Adipocyte (in vitro differentiated cells): ENCODE results near the gene PTGES.

Source experiments
- DNase-seq: peaks from one replicate; pipeline ENCODE4 v3.0.0-alpha.2; 2015; ENCODE audit warnings: low read depth
- H3K27me3 ChIP-seq: replicated peaks from 2 replicates; pipeline ENCODE4 v1.7.0; 2013; ENCODE audit warnings: mild to moderate bottlenecking, low read length, moderate library complexity; ENCODE audit not compliant: control insufficient read depth, insufficient read depth
- H3K36me3 ChIP-seq: 2 replicates; pipeline ENCODE4 v1.7.0; 2013; ENCODE audit warnings: low read length, mild to moderate bottlenecking, moderate library complexity; ENCODE audit not compliant: control insufficient read depth, insufficient read depth, severe bottlenecking
- H3K4me1 ChIP-seq: 2 replicates; pipeline ENCODE4 v1.7.0; 2013; ENCODE audit warnings: mild to moderate bottlenecking, low read length, moderate library complexity; ENCODE audit not compliant: control insufficient read depth, insufficient read depth
- H3K4me3 ChIP-seq: 2 replicates; pipeline ENCODE4 v1.7.0; 2013; ENCODE audit warnings: mild to moderate bottlenecking, low read length, moderate library complexity
- H3K9ac ChIP-seq: 2 replicates; pipeline ENCODE4 v1.7.0; 2013; ENCODE audit warnings: mild to moderate bottlenecking, low read length, moderate library complexity
- H3K9me3 ChIP-seq: 2 replicates; pipeline ENCODE4 v1.7.0; 2013; ENCODE audit warnings: mild to moderate bottlenecking, low read length, moderate library complexity; ENCODE audit not compliant: control insufficient read depth

PTGES gene

GRCh38 chr9:129712634-129713401 lies 40.0 kb downstream of the PTGES start:
- Histone ChIP-seq H3K27me3 (no peaks in the 10 kb centered on the region), H3K36me3 (no peaks in the 10 kb centered on the region), H3K4me1 (peaks cover 47% of the 10 kb centered on the region), H3K4me3 (peak overlapping the region; percentile 71), H3K9me3 (no peaks in the 10 kb centered on the region), H3K9ac (peak overlapping the region; percentile 93)
- DNase-seq = peak; percentile 94

GRCh38 chr9:129710169-129710453 lies 42.7 kb downstream of the PTGES start:
- no peaks in the 10 kb centered on the region for H3K27me3 ChIP-seq
- H3K4me1 ChIP-seq = peaks cover 36% of the 10 kb centered on the region
- H3K9ac ChIP-seq = no peak overlapping the region
- H3K36me3 ChIP-seq = no peaks in the 10 kb centered on the region
- DNase-seq = no peak
- no peak overlapping the region for H3K4me3 ChIP-seq
- no peaks in the 10 kb centered on the region for H3K9me3 ChIP-seq

- Histone ChIP-seq H3K9ac (no peak overlapping the region), H3K27me3 (no peaks in the 10 kb centered on the region), H3K4me1 (peaks cover 31% of the 10 kb centered on the region), H3K9me3 (no peaks in the 10 kb centered on the region), H3K36me3 (no peaks in the 10 kb centered on the region), H3K4me3 (no peak overlapping the region)
- DNase-seq = no peak
Observed at GRCh38 chr9:129709438-129710168, 43.2 kb downstream of the PTGES start.

GRCh38 chr9:129708793-129709192 lies 44.0 kb downstream of the PTGES start:
- Histone ChIP-seq H3K27me3 (no peaks in the 10 kb centered on the region), H3K4me3 (no peak overlapping the region), H3K4me1 (peaks cover 35% of the 10 kb centered on the region), H3K36me3 (no peaks in the 10 kb centered on the region), H3K9ac (no peak overlapping the region), H3K9me3 (no peaks in the 10 kb centered on the region)
- no peak for DNase-seq

GRCh38 chr9:129704807-129705206 lies 48.0 kb downstream of the PTGES start:
- Histone ChIP-seq H3K4me1 (peaks cover 37% of the 10 kb centered on the region), H3K36me3 (no peaks in the 10 kb centered on the region), H3K9me3 (no peaks in the 10 kb centered on the region), H3K27me3 (no peaks in the 10 kb centered on the region), H3K9ac (peak overlapping the region; percentile 86), H3K4me3 (no peak overlapping the region)
- peak; percentile 34 for DNase-seq

DNA sequence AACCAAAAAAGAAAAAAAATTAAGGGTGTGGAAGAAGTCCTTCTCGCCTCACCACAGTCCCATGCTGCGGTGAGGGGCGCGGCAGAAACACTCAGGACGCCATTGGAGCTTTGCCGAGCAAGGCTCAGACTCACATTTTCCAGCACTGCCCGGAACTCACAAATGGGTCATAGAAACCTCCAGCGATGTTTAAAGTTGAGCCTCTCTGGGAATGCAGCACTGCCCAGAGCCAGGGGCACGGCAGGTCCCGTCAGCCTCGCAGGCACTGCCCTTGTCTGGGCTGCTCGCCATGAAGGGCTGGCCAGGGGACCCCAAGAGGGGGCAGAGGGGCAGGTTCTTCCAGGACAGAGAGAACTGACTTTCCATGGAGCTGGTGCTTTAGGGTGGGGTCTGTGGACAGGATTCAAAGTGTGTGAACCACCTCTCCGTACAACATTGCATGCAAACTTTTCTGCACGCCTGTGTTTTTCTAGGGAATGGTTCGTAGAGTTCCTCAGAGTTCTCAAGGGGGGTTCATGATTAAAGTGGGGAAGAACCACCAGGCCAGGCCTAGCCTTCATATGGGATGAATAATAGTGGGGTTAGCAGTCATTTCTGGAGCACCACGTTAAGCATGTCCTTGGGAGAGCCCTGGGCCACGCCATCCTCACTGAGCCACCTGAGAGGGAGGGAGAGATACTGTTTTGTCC lies 49.0 kb downstream of the PTGES start:
- DNase-seq = peak; percentile 95
- Histone ChIP-seq H3K4me1 (peaks cover 41% of the 10 kb centered on the region), H3K36me3 (no peaks in the 10 kb centered on the region), H3K9me3 (no peaks in the 10 kb centered on the region), H3K4me3 (peak overlapping the region; percentile 67), H3K9ac (peak overlapping the region; percentile 86), H3K27me3 (no peaks in the 10 kb centered on the region)

DNA sequence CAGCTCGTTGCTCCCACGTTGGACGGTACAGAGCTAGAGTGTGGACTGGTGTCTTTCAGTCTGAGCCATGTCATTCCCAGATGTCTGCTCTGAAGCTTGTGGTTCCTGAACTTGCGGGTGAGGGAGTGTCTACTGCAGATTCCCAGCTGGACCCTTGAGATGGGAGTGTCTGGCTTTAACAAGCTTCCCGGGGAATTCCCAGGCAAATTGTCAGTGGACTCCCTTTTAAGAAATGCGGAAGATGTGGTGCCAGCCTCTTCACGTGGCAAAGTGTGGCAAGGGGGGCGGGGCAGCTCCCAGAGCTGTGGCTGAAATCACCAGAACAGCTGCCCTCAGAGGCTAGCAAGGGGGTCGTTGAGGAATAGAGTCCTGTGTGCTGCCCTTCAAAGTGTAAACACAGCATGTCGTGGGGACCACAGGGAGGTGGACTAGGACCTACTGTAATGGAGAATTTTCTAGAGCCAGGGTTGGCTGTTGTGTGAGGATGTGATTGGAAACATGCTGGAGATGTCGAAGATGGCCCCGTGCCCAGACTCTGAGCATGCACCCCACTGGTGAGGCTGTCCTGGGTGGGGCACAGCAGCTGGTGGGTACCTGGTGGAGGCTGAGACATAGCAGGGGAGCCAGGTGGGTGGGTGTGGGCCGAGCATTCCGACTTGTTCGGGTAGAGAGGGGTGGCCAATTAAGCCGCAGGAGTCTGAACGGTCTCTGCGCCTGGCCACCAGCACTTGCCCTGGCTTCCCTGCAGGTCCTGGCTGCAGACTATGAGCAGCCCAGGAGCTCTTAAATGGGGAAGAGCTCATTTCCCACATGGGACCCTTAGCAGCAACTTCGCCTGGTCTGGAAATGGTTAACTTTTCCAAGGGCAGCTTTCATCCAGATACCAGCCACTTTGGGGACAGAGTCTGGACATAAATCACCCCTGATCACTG lies 50.0 kb downstream of the PTGES start:
- Histone ChIP-seq H3K27me3 (no peaks in the 10 kb centered on the region), H3K36me3 (no peaks in the 10 kb centered on the region), H3K9me3 (no peaks in the 10 kb centered on the region), H3K9ac (peak overlapping the region; percentile 86), H3K4me3 (peak overlapping the region; percentile 67), H3K4me1 (peaks cover 48% of the 10 kb centered on the region)
- DNase-seq = peak; percentile 91

- peaks cover 58% of the 10 kb centered on the region for H3K4me1 ChIP-seq
- H3K36me3 ChIP-seq = no peaks in the 10 kb centered on the region
- H3K9me3 ChIP-seq = no peaks in the 10 kb centered on the region
- no peak overlapping the region for H3K9ac ChIP-seq
- H3K4me3 ChIP-seq = no peak overlapping the region
- no peaks in the 10 kb centered on the region for H3K27me3 ChIP-seq
- DNase-seq = peak; percentile 40
Observed at GRCh38 chr9:129701549-129701948, 51.3 kb downstream of the PTGES start.

GRCh38 chr9:129701054-129701453 lies 51.8 kb downstream of the PTGES start:
- no peaks in the 10 kb centered on the region for H3K9me3 ChIP-seq
- peaks cover 63% of the 10 kb centered on the region for H3K4me1 ChIP-seq
- H3K4me3 ChIP-seq = no peak overlapping the region
- no peaks in the 10 kb centered on the region for H3K27me3 ChIP-seq
- DNase-seq = no peak
- H3K9ac ChIP-seq = no peak overlapping the region
- no peaks in the 10 kb centered on the region for H3K36me3 ChIP-seq

GRCh38 chr9:129698254-129698757 lies 54.5 kb downstream of the PTGES start:
- Histone ChIP-seq H3K9ac (peak overlapping the region; percentile 89), H3K9me3 (no peaks in the 10 kb centered on the region), H3K27me3 (no peaks in the 10 kb centered on the region), H3K4me3 (peak overlapping the region; percentile 77), H3K4me1 (peaks cover 70% of the 10 kb centered on the region), H3K36me3 (no peaks in the 10 kb centered on the region)
- DNase-seq = peak; percentile 73
